Neural cell (in vitro differentiated cells): ENCODE results near the gene GALNT14. TPM values are rescaled to one million over a fixed set of nuclear protein-coding genes. Genes with fewer than 3 reads are reported as not detected.

Experiments used
- H2AFZ ChIP-seq: fragments of 200-600, 300-800 bp; sonication (generic), shearing (Covaris generic); 2 replicates; pipeline ENCODE4 v1.6.0; 2014; ENCODE audit warnings: low read depth, mild to moderate bottlenecking, antibody characterized with exemption, low read length, moderate library complexity
- H3F3A ChIP-seq: fragments of 200-600 bp; shearing (Covaris generic); 2 replicates; pipeline ENCODE4 v1.6.1; 2016; ENCODE audit warnings: mild to moderate bottlenecking, moderate library complexity, mixed read lengths, antibody characterized with exemption, low read length; ENCODE audit not compliant: insufficient read depth, poor library complexity, severe bottlenecking
- H3K27ac ChIP-seq: fragments of 200-600, 300-800 bp; sonication (generic), shearing (Covaris generic); 2 replicates; pipeline ENCODE4 v1.5.1; 2014; ENCODE audit warnings: mild to moderate bottlenecking, low read length, moderate library complexity
- H3K27me3 ChIP-seq: fragments of 300-800, 200-600 bp; sonication (generic), shearing (Covaris generic); 2 replicates; pipeline ENCODE4 v1.6.0; 2014; ENCODE audit warnings: mild to moderate bottlenecking, low read depth, low read length, moderate library complexity; ENCODE audit not compliant: insufficient read depth
- H3K36me3 ChIP-seq: fragments of 300-800, 200-600 bp; sonication (generic), shearing (Covaris generic); 2 replicates; pipeline ENCODE4 v1.5.1; 2014; ENCODE audit warnings: mild to moderate bottlenecking, antibody characterized with exemption, low read length, moderate library complexity; ENCODE audit not compliant: insufficient read depth
- H3K4me2 ChIP-seq: fragments of 300-800, 200-600 bp; sonication (generic), shearing (Covaris generic); 2 replicates; pipeline ENCODE4 v1.6.0; 2014; ENCODE audit warnings: mild to moderate bottlenecking, low read length
- H3K4me3 ChIP-seq: fragments of 300-800, 200-600 bp; sonication (generic), shearing (Covaris generic); 2 replicates; pipeline ENCODE4 v1.5.1; 2014; ENCODE audit warnings: mild to moderate bottlenecking, low read length, moderate library complexity
- H3K79me2 ChIP-seq: fragments of 200-600 bp; shearing (Covaris generic); replicated peaks from 2 replicates; pipeline ENCODE4 v1.6.0; 2014; ENCODE audit warnings: mild to moderate bottlenecking, low read length, moderate library complexity; ENCODE audit not compliant: insufficient read depth
- H3K9ac ChIP-seq: fragments of 300-800, 200-600 bp; sonication (generic), shearing (Covaris generic); 2 replicates; pipeline ENCODE4 v1.6.1; 2016; ENCODE audit warnings: mild to moderate bottlenecking, low read length, mixed read lengths
- H3K9me2 ChIP-seq: fragments of 200-600 bp; shearing (Covaris generic); 2 replicates; pipeline ENCODE4 v1.6.1; 2016; ENCODE audit warnings: mild to moderate bottlenecking, low read length, mixed read lengths; ENCODE audit not compliant: insufficient read depth
- H3K9me3 ChIP-seq: fragments of 200-600, 300-800 bp; sonication (generic), shearing (Covaris generic); 2 replicates; pipeline ENCODE4 v1.6.1; 2016; ENCODE audit warnings: mild to moderate bottlenecking, mixed run types, low read length, moderate library complexity, mixed read lengths
- H4K20me1 ChIP-seq: fragments of 200-600 bp; shearing (Covaris generic); 2 replicates; pipeline ENCODE4 v1.6.1; 2016; ENCODE audit warnings: mild to moderate bottlenecking, mixed run types; ENCODE audit not compliant: insufficient read depth
- CTCF ChIP-seq: fragments of 450-650 bp; IDR thresholded peaks from 2 replicates; pipeline ENCODE4 v1.5.1; 2014; ENCODE audit warnings: antibody characterized with exemption, mild to moderate bottlenecking, moderate library complexity; ENCODE audit not compliant: poor library complexity, severe bottlenecking
- EP300 ChIP-seq: fragments of 450-650 bp; conservative IDR thresholded peaks from 2 replicates; pipeline ENCODE4 v1.6.1; 2014; ENCODE audit warnings: antibody characterized with exemption, mild to moderate bottlenecking, moderate library complexity; ENCODE audit not compliant: poor library complexity, severe bottlenecking
- EZH2 ChIP-seq: fragments of 200-600, 300-800 bp; shearing (Covaris generic), sonication (generic); IDR thresholded peaks from 2 replicates; pipeline ENCODE4 v1.6.1; 2014; ENCODE audit warnings: antibody characterized with exemption, low read length, borderline replicate concordance, mild to moderate bottlenecking; ENCODE audit not compliant: insufficient read depth, poor library complexity, severe bottlenecking
- MXI1 ChIP-seq: fragments of 450-650 bp; conservative IDR thresholded peaks from 2 replicates; pipeline ENCODE4 v1.6.1; 2014; ENCODE audit warnings: antibody characterized with exemption, mild to moderate bottlenecking; ENCODE audit not compliant: poor library complexity, severe bottlenecking
- POLR2AphosphoS5 ChIP-seq: IDR thresholded peaks from 2 replicates; pipeline ENCODE4 v1.6.1; 2012
- RAD21 ChIP-seq: fragments of 450-650 bp; conservative IDR thresholded peaks from 2 replicates; pipeline ENCODE4 v1.6.1; 2014; ENCODE audit warnings: antibody characterized with exemption, mild to moderate bottlenecking, moderate library complexity
- REST ChIP-seq: IDR thresholded peaks from 2 replicates; pipeline ENCODE4 v1.6.1; 2012; ENCODE audit warnings: borderline replicate concordance
- SMC3 ChIP-seq: fragments of 450-650 bp; conservative IDR thresholded peaks from 2 replicates; pipeline ENCODE4 v1.6.1; 2014; ENCODE audit warnings: antibody characterized with exemption, mild to moderate bottlenecking, moderate library complexity; ENCODE audit not compliant: poor library complexity
- TAF1 ChIP-seq: IDR thresholded peaks from 2 replicates; pipeline ENCODE4 v1.6.1; 2012; ENCODE audit warnings: low read depth
- polyA plus RNA-seq: library from polyadenylated mRNA; depleted of rRNA; stranded (reverse); fragments of >200 nt; gene quantifications from 2 replicates; pipeline ENCODE4 v1.2.3, GENCODE V29; 2014

Gene GALNT14
- polyA plus RNA-seq, 1 donor from 2014 or later: 15.9 TPM

- Histone ChIP-seq H3K27ac (no peak overlapping the region), H3K27me3 (no peaks in the 10 kb centered on the region), H3K4me2 (no peak overlapping the region), H3F3A (no peaks in the 10 kb centered on the region), H4K20me1 (no peaks in the 10 kb centered on the region), H3K4me3 (no peak overlapping the region), H3K9me3 (no peaks in the 10 kb centered on the region), H2AFZ (no peak overlapping the region), H3K79me2 (no peaks in the 10 kb centered on the region), H3K36me3 (no peaks in the 10 kb centered on the region), H3K9me2 (no peaks in the 10 kb centered on the region), H3K9ac (no peak overlapping the region)
- no peak for TF ChIP-seq TAF1
- no peak for TF ChIP-seq CTCF
- no peak for TF ChIP-seq POLR2AphosphoS5
- no peak for TF ChIP-seq SMC3
- no peak for TF ChIP-seq EZH2
These were observed 51.6 kb downstream of the GALNT14 start for GRCh38 chr2:31086590-31086989.

GRCh38 chr2:31083234-31083993, 54.8 kb downstream of the GALNT14 start:
- Histone ChIP-seq H3K4me3 (no peak overlapping the region), H3K9ac (no peak overlapping the region), H3K79me2 (no peaks in the 10 kb centered on the region), H2AFZ (no peak overlapping the region), H4K20me1 (no peaks in the 10 kb centered on the region), H3K4me2 (no peak overlapping the region), H3K36me3 (no peaks in the 10 kb centered on the region), H3F3A (no peaks in the 10 kb centered on the region), H3K27me3 (no peaks in the 10 kb centered on the region), H3K9me2 (no peaks in the 10 kb centered on the region), H3K27ac (no peak overlapping the region), H3K9me3 (no peaks in the 10 kb centered on the region)
- TF ChIP-seq RAD21: no peak
- TF ChIP-seq TAF1: no peak
- no peak for TF ChIP-seq REST
- no peak for TF ChIP-seq MXI1

GRCh38 chr2:31082002-31082401, 56.2 kb downstream of the GALNT14 start:
- TF ChIP-seq REST (no peak), MXI1 (no peak), SMC3 (no peak), POLR2AphosphoS5 (no peak), RAD21 (no peak), EP300 (no peak), TAF1 (no peak), EZH2 (no peak)
- Histone ChIP-seq H3K79me2 (no peaks in the 10 kb centered on the region), H3K4me2 (no peak overlapping the region), H3F3A (no peaks in the 10 kb centered on the region), H3K9ac (no peak overlapping the region), H3K4me3 (no peak overlapping the region), H3K9me3 (no peaks in the 10 kb centered on the region), H3K36me3 (no peaks in the 10 kb centered on the region), H3K27ac (no peak overlapping the region), H4K20me1 (no peaks in the 10 kb centered on the region), H2AFZ (no peak overlapping the region), H3K27me3 (no peaks in the 10 kb centered on the region), H3K9me2 (no peaks in the 10 kb centered on the region)
